ENCODE data around the gene TFG. TPM values are rescaled to one million over a fixed set of nuclear protein-coding genes. Genes with fewer than 3 reads are reported as not detected.
"Not testable (repeated sequence)": the region's sequence is repeated elsewhere in the genome, so short reads cannot be mapped to it uniquely, and the experiment has no call there.

Gene TFG
- total RNA-seq (2014; rRNA removed; shearing (Covaris generic)) (86.4 and 88.5 TPM in 2 replicates), polyA plus RNA-seq (2016; fragmentation: Nextera tagmentation; extraction: Ambion mirVana) (83.5 and 87.6 TPM in 2 replicates)
- long read RNA-seq, transcript TFG-204 (8 exons, 1,783 nt) = minor isoform, 20 of 99 reads
- long read RNA-seq, transcript TFG-208 (8 exons, 1,696 nt) = minor isoform, 14 of 99 reads
- long read RNA-seq, transcript TFG-201 (8 exons, 1,978 nt) = major isoform, 49 of 99 reads
- long read RNA-seq, partial matches to known transcripts = 2 of 99 reads
- long read RNA-seq, other reads (novel, unspliced or antisense) = 10 of 99 reads

DNA sequence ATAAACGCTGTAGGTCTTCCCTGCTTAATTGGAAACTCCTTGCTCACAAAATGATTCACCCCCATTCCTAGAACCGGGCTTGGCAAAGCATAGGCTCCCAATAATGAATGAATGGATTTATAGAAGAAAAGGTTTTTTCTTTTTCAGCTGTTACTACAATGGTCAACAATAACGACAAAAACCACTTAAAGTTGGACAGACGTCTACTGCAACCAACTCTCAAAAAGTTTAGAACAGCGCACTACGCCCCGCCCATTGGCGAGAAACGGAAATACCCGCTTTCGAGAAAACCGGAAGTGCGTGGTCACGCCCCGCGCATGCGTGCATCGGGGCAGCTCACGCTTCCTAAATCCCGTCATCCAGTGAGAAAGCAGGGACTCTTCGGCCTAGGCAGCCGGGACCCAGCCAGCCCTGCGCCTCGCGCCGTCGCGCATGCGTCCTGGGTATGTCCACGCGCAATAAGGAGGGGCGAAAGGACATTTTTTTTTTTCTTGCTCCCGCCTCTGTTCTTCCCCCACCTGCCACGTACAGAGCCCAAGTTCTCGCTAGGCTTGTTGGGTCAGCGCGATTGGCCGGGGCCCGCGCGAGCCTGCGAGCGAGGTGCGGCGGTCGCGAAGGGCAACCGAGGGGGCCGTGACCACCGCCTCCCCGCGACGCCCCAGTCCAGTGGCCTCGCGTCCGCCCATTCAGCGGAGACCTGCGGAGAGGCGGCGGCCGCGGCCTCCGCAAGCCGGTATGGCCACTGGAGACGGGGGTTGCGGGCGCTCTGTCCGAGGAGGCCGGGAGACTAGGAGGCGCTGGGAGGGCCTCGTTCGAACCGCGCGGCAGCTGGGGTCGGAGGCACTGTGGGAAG lies at the start of gene TFG:
Gene TFG, plus strand, starts transcription at position 506 of the 853 bp plus-strand sequence. CDS start 4,192 bp downstream, outside the sequence.
- H3K9me3 Mint-ChIP-seq = peaks cover 5% of the 10 kb centered on the region; the same call in 1 of the 3 replicates
- H3K27me3 Mint-ChIP-seq (ENCODE audit: insufficient read depth, low read depth, poor library complexity) = peaks cover 20% of the 10 kb centered on the region
- peaks cover 8% of the 10 kb centered on the region; the same call in 1 of the 2 replicates for H3K4me1 ChIP-seq (ENCODE audit: insufficient read depth)
- peak within 1 kb of the TSS; percentile 52; the same call in 1 of the 2 replicates for H2AFZ ChIP-seq
- peaks cover 25% of the 10 kb centered on the region for H3K4me1 Mint-ChIP-seq
- H3K4me2 ChIP-seq = peak within 1 kb of the TSS; percentile 83
- peaks cover 14% of the 10 kb centered on the region for H4K20me1 ChIP-seq (replicated peaks; ENCODE audit: insufficient read depth)
- H3F3A ChIP-seq (replicated peaks; ENCODE audit: low read depth) = no peaks in the 10 kb centered on the region
- H3K79me2 ChIP-seq (replicated peaks; ENCODE audit: insufficient read depth) = peaks cover 43% of the 10 kb centered on the region
- peak within 1 kb of the TSS; percentile 94 for H3K4me3 ChIP-seq
- peak; percentile 96 for DNase-seq (ENCODE audit: low spot score)
- H3K36me3 Mint-ChIP-seq (ENCODE audit: low read depth) = peaks cover 14% of the 10 kb centered on the region; the same call in 2 of the 3 replicates
- peaks cover 32% of the 10 kb centered on the region for H3K27me3 ChIP-seq (ENCODE audit: insufficient read depth)
- peaks cover 7% of the 10 kb centered on the region; the same call in 1 of the 2 replicates for H3K36me3 ChIP-seq (ENCODE audit: insufficient read depth)
- peak within 1 kb of the TSS; percentile 98 for H3K27ac ChIP-seq (ENCODE audit: low read depth)
- TF ChIP-seq, protein P1, sequence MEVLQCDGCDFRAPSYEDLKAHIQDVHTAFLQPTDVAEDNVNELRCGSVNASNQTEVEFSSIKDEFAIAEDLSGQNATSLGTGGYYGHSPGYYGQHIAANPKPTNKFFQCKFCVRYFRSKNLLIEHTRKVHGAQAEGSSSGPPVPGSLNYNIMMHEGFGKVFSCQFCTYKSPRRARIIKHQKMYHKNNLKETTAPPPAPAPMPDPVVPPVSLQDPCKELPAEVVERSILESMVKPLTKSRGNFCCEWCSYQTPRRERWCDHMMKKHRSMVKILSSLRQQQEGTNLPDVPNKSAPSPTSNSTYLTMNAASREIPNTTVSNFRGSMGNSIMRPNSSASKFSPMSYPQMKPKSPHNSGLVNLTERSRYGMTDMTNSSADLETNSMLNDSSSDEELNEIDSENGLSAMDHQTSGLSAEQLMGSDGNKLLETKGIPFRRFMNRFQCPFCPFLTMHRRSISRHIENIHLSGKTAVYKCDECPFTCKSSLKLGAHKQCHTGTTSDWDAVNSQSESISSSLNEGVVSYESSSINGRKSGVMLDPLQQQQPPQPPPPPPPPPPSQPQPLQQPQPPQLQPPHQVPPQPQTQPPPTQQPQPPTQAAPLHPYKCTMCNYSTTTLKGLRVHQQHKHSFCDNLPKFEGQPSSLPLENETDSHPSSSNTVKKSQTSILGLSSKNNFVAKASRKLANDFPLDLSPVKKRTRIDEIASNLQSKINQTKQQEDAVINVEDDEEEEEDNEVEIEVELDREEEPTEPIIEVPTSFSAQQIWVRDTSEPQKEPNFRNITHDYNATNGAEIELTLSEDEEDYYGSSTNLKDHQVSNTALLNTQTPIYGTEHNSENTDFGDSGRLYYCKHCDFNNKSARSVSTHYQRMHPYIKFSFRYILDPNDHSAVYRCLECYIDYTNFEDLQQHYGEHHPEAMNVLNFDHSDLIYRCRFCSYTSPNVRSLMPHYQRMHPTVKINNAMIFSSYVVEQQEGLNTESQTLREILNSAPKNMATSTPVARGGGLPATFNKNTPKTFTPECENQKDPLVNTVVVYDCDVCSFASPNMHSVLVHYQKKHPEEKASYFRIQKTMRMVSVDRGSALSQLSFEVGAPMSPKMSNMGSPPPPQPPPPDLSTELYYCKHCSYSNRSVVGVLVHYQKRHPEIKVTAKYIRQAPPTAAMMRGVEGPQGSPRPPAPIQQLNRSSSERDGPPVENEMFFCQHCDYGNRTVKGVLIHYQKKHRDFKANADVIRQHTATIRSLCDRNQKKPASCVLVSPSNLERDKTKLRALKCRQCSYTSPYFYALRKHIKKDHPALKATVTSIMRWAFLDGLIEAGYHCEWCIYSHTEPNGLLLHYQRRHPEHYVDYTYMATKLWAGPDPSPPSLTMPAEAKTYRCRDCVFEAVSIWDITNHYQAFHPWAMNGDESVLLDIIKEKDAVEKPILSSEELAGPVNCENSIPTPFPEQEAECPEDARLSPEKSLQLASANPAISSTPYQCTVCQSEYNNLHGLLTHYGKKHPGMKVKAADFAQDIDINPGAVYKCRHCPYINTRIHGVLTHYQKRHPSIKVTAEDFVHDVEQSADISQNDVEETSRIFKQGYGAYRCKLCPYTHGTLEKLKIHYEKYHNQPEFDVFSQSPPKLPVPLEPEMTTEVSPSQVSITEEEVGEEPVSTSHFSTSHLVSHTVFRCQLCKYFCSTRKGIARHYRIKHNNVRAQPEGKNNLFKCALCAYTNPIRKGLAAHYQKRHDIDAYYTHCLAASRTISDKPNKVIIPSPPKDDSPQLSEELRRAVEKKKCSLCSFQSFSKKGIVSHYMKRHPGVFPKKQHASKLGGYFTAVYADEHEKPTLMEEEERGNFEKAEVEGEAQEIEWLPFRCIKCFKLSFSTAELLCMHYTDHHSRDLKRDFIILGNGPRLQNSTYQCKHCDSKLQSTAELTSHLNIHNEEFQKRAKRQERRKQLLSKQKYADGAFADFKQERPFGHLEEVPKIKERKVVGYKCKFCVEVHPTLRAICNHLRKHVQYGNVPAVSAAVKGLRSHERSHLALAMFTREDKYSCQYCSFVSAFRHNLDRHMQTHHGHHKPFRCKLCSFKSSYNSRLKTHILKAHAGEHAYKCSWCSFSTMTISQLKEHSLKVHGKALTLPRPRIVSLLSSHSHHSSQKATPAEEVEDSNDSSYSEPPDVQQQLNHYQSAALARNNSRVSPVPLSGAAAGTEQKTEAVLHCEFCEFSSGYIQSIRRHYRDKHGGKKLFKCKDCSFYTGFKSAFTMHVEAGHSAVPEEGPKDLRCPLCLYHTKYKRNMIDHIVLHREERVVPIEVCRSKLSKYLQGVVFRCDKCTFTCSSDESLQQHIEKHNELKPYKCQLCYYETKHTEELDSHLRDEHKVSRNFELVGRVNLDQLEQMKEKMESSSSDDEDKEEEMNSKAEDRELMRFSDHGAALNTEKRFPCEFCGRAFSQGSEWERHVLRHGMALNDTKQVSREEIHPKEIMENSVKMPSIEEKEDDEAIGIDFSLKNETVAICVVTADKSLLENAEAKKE (CRISPR knock-in tag; IDR thresholded peaks at IDR 0.05) = no peak
- TF ChIP-seq REST (IDR thresholded peaks at IDR 0.05; ENCODE audit: unreplicated experiment) (no peak), NANOG (IDR thresholded peaks at IDR 0.05; ENCODE audit: borderline replicate concordance) (no peak; the same call in 1 of the 2 replicates), POLR2AphosphoS5 (IDR thresholded peaks at IDR 0.05; ENCODE audit: low read depth) (peak; percentile 85), JUNB (IDR thresholded peaks at IDR 0.05; ENCODE audit: unreplicated experiment) (no peak), ZNF114 (CRISPR knock-in tag; IDR thresholded peaks at IDR 0.05) (no peak), CREB1 (CRISPR knock-in tag; IDR thresholded peaks at IDR 0.05; ENCODE audit: low read depth) (peak; percentile 77), EZH2phosphoT487 (IDR thresholded peaks at IDR 0.05; ENCODE audit: unreplicated experiment) (no peak)
- TF ChIP-seq, protein P2, sequence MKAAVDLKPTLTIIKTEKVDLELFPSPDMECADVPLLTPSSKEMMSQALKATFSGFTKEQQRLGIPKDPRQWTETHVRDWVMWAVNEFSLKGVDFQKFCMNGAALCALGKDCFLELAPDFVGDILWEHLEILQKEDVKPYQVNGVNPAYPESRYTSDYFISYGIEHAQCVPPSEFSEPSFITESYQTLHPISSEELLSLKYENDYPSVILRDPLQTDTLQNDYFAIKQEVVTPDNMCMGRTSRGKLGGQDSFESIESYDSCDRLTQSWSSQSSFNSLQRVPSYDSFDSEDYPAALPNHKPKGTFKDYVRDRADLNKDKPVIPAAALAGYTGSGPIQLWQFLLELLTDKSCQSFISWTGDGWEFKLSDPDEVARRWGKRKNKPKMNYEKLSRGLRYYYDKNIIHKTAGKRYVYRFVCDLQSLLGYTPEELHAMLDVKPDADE (IDR thresholded peaks at IDR 0.05) = peak; percentile 45; the same call in 1 of the 2 replicates
- peak within 1 kb of the TSS; percentile 80 for H3K4me3 Mint-ChIP-seq
- H3K9me2 ChIP-seq (ENCODE audit: insufficient read depth) = peaks cover 4% of the 10 kb centered on the region
- ATAC-seq = peak; percentile 90
- peak within 1 kb of the TSS; percentile 97 for H3K27ac Mint-ChIP-seq

DNA sequence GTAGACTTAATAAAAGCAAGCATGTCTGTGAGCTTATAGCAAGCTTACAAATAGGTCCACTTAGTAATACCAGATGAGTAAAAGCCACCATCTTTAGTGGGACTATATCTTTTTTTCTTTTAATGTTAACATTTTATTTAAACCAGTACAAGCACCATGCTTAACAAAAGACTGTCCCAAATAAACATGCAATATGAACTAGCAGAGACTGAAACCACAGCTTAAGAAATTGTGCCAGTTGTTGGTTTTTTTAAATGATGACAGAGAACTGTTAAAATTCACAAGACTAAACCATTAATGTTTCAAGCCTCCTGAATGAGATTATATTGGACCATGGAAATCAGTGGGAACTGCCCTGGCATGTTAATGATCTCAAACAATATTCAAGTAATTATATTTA lies 48.0 kb upstream of the TFG start:
- H3K4me3 ChIP-seq; DNase-seq (ENCODE audit: low spot score); H3K36me3 ChIP-seq (ENCODE audit: insufficient read depth); H3K27me3 Mint-ChIP-seq (ENCODE audit: insufficient read depth, low read depth, poor library complexity); H3K4me3 Mint-ChIP-seq; H2AFZ ChIP-seq; H4K20me1 ChIP-seq (replicated peaks; ENCODE audit: insufficient read depth); H3K27ac ChIP-seq (ENCODE audit: low read depth); ATAC-seq; H3F3A ChIP-seq (replicated peaks; ENCODE audit: low read depth); H3K36me3 Mint-ChIP-seq (ENCODE audit: low read depth); H3K4me2 ChIP-seq; H3K27ac Mint-ChIP-seq; H3K79me2 ChIP-seq (replicated peaks; ENCODE audit: insufficient read depth); H3K4me1 ChIP-seq (ENCODE audit: insufficient read depth); H3K27me3 ChIP-seq (ENCODE audit: insufficient read depth); H3K9me3 Mint-ChIP-seq; H3K9me2 ChIP-seq (ENCODE audit: insufficient read depth): not testable (repeated sequence)
- H3K4me1 Mint-ChIP-seq = peaks cover 21% of the 10 kb centered on the region
